HepG2 (cell line): ENCODE measurements around the gene ERRFI1. TPM values are rescaled to one million over a fixed set of nuclear protein-coding genes. Genes with fewer than 3 reads are reported as not detected.

Experiments used
- AFF4 ChIP-seq: sonication (generic); formaldehyde crosslinking; IDR thresholded peaks from 2 replicates; pipeline ENCODE4 v1.4.0; 2020; ENCODE audit warnings: missing genetic modification reagents
- AKAP8 ChIP-seq: sonication (generic); formaldehyde crosslinking; IDR thresholded peaks from 2 replicates; pipeline ENCODE4 v1.5.1; 2020; ENCODE audit warnings: mild to moderate bottlenecking, missing genetic modification reagents
- KLF12 ChIP-seq: sonication (generic); formaldehyde crosslinking; IDR thresholded peaks from 2 replicates; pipeline ENCODE4 v1.4.0; 2020; ENCODE audit warnings: missing genetic modification reagents, borderline replicate concordance
- MXD4 ChIP-seq: IDR thresholded peaks from 2 replicates; pipeline ENCODE4 v1.6.1; 2016; ENCODE audit warnings: mild to moderate bottlenecking, missing biosample characterization, missing genetic modification reagents
- NFAT5 ChIP-seq: sonication (generic); formaldehyde crosslinking; IDR thresholded peaks from 2 replicates; pipeline ENCODE4 v1.4.0; 2020; ENCODE audit warnings: missing genetic modification reagents
- PAF1 ChIP-seq: IDR thresholded peaks from 2 replicates; pipeline ENCODE4 v1.6.1; 2016; ENCODE audit warnings: missing genetic modification reagents, missing compliant biosample characterization
- POLR2G ChIP-seq: fragments of 200-400 bp; formaldehyde crosslinking; IDR thresholded peaks from 2 replicates; pipeline ENCODE4 v1.6.1; 2018; ENCODE audit warnings: mild to moderate bottlenecking, low read depth, low read length, moderate library complexity
- PTBP1 ChIP-seq: fragments of 200-400 bp; formaldehyde crosslinking; IDR thresholded peaks from 2 replicates; pipeline ENCODE4 v1.6.1; 2018; ENCODE audit warnings: low read length, low read depth; ENCODE audit not compliant: poor library complexity, severe bottlenecking
- REPIN1 ChIP-seq: sonication (generic); formaldehyde crosslinking; IDR thresholded peaks from 2 replicates; pipeline ENCODE4 v1.8.0; 2022; ENCODE audit warnings: missing genetic modification reagents, low read depth, mild to moderate bottlenecking, borderline replicate concordance
- RNF2 ChIP-seq: fragments of 450-650 bp; conservative IDR thresholded peaks from 2 replicates; pipeline ENCODE4 v1.6.1; 2016; ENCODE audit warnings: low read depth
- RXRA ChIP-seq: sonication (generic); formaldehyde crosslinking; IDR thresholded peaks from 2 replicates; pipeline ENCODE4 v1.5.1; 2020; ENCODE audit warnings: missing genetic modification reagents
- SMARCE1 ChIP-seq: fragments of 450-650 bp; IDR thresholded peaks from 2 replicates; pipeline ENCODE4 v1.6.1; 2017; ENCODE audit warnings: borderline replicate concordance
- SP140L ChIP-seq: sonication (generic); formaldehyde crosslinking; IDR thresholded peaks from 2 replicates; pipeline ENCODE4 v1.4.0; 2020; ENCODE audit warnings: missing genetic modification reagents, borderline replicate concordance
- SSRP1 ChIP-seq: IDR thresholded peaks from 2 replicates; pipeline ENCODE4 v1.6.1; 2016; ENCODE audit warnings: control low read depth
- ZFX ChIP-seq: sonication (generic); formaldehyde crosslinking; IDR thresholded peaks from 2 replicates; pipeline ENCODE4 v1.4.0; 2020; ENCODE audit warnings: mild to moderate bottlenecking, low read depth, missing genetic modification reagents, moderate library complexity
- ZNF687 ChIP-seq: sonication (generic); formaldehyde crosslinking; IDR thresholded peaks from 2 replicates; pipeline ENCODE4 v1.5.1; 2020; ENCODE audit warnings: mild to moderate bottlenecking, missing genetic modification reagents, moderate library complexity
- ZNF781 ChIP-seq: sonication (generic); formaldehyde crosslinking; IDR thresholded peaks from 2 replicates; pipeline ENCODE4 v1.5.1; 2020; ENCODE audit warnings: borderline replicate concordance, mild to moderate bottlenecking, missing genetic modification reagents; ENCODE audit errors: not compliant biosample characterization
- polyA plus RNA-seq, 8 experiments: library from polyadenylated mRNA; depleted of rRNA in 3 of 8; stranded (reverse) in 7 of 8; unstranded in 1 of 8; fragments of >200 nt; fragmentation: Illumina TruSeq in 4 of 8; extraction: Trizol in 4 of 8; gene quantifications; 2 replicates each; pipeline versions ENCODE4 v1.2.1 to v1.2.3, GENCODE V29; 2011 to 2016; ENCODE audit warnings: low read depth in 4 of 8, missing spikeins in 1 of 8, mixed read lengths in 1 of 8; ENCODE audit not compliant: insufficient read depth in 1 of 8
- total RNA-seq, 5 experiments: library from RNA; depleted of rRNA; stranded (reverse); fragments of >200 nt; fragmentation: Illumina TruSeq; extraction: Trizol; gene quantifications; 2 replicates each; pipeline ENCODE4 v1.2.3, GENCODE V29; 2016; ENCODE audit warnings: low read depth in 1 of 5

ERRFI1 gene
- total and polyA plus RNA-seq, 2 of the 13 experiments (the other 11 are each of a cell fraction or from before 2014, with no cell fraction given), result 84.4 to 753 TPM

DNA sequence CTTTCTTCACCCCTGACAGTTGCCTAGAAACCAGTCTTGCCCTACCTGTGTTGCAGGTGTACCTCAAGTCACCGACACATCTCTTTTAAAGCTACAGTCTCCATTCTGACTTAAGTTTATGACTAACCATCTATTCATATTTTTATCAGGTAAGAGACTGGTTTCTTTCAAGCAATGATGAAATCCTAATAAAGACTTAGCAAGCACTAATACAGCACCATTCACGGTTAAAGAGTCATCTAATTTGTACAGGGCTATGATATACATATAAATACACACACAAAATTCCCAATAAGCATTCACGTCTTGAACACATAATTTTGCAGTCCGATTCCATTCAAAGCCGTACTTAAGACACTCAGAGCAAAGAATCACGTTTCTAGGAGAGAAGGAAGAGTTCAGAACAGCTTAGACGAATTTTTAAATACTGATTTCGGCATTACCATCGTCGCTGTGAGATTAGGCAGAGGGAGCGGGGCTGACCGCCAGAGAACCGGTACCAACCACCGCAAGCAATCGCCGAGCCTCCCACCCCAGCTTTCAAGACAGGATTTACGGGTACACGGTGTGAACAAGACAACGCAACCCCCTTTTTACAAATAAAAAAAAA, 943 bp downstream of the ERRFI1 start (continued):
- TF ChIP-seq SMARCE1 (no peak), PAF1 (CRISPR knock-in tag) (peak; percentile 93), POLR2G (peak; percentile 60), AKAP8 (CRISPR knock-in tag) (peak; percentile 82; the same call in 1 of the 2 replicates), AFF4 (CRISPR knock-in tag) (peak; percentile 96; the same call in 1 of the 2 replicates), ZFX (CRISPR knock-in tag) (no peak), SSRP1 (no peak; the same call in 1 of the 2 replicates), MXD4 (CRISPR knock-in tag) (no peak), RNF2 (no peak), ZNF781 (CRISPR knock-in tag) (no peak), KLF12 (CRISPR knock-in tag) (no peak), ZNF687 (no peak), NFAT5 (CRISPR knock-in tag) (no peak), PTBP1 (no peak), RXRA (no peak), REPIN1 (no peak), SP140L (no peak)
